GM18867 (cell line): ENCODE data around the gene NEU3.

Experiments
- ATAC-seq: cut with Tn5 transposase; IDR thresholded peaks from one replicate; pipeline ENCODE4 v1.9.1; 2021; ENCODE audit warnings: mild to moderate bottlenecking, moderate library complexity; ENCODE audit not compliant: unreplicated experiment

NEU3 gene

GRCh38 chr11:75056814-75057213 lies 68.1 kb downstream of the NEU3 start:
- no peak for ATAC-seq

GRCh38 chr11:75059299-75059698 lies 70.6 kb downstream of the NEU3 start:
- ATAC-seq: no peak

GRCh38 chr11:75063741-75064314 lies 75.1 kb downstream of the NEU3 start:
- no peak for ATAC-seq

- no peak for ATAC-seq
Measured at GRCh38 chr11:75066061-75066460, 77.3 kb downstream of the NEU3 start.
